HG02973 (cell line): ENCODE results near the gene FAM131A.

Source experiments
- ATAC-seq: cut with Tn5 transposase; IDR thresholded peaks from one replicate; pipeline ENCODE4 v1.9.1; 2021; ENCODE audit warnings: moderate library complexity; ENCODE audit not compliant: unreplicated experiment

FAM131A gene

GRCh38 chr3:184315871-184316661, 21.3 kb upstream of the FAM131A start:
- ATAC-seq = no peak

GRCh38 chr3:184316792-184317191, 20.6 kb upstream of the FAM131A start:
- no peak for ATAC-seq

- ATAC-seq = no peak
Observed at GRCh38 chr3:184317201-184317600, 20.2 kb upstream of the FAM131A start.

GRCh38 chr3:184320104-184320445, 17.3 kb upstream of the FAM131A start:
- ATAC-seq = no peak

DNA sequence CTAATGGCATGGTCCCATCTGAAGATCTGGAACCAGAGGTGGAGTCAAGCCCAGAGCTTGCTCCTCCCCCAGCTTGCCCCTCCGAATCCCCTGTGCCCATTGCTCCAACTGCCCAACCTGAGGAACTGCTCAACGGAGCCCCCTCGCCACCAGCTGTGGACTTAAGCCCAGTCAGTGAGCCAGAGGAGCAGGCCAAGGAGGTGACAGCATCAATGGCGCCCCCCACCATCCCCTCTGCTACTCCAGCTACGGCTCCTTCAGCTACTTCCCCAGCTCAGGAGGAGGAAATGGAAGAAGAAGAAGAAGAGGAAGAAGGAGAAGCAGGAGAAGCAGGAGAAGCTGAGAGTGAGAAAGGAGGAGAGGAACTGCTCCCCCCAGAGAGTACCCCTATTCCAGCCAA, 15.7 kb upstream of the FAM131A start:
- no peak for ATAC-seq

GRCh38 chr3:184322731-184323487, 14.5 kb upstream of the FAM131A start:
- no peak for ATAC-seq

- no peak for ATAC-seq
Observed at GRCh38 chr3:184323696-184324095, 13.7 kb upstream of the FAM131A start.

GRCh38 chr3:184325269-184325668, 12.1 kb upstream of the FAM131A start:
- ATAC-seq = no peak

DNA sequence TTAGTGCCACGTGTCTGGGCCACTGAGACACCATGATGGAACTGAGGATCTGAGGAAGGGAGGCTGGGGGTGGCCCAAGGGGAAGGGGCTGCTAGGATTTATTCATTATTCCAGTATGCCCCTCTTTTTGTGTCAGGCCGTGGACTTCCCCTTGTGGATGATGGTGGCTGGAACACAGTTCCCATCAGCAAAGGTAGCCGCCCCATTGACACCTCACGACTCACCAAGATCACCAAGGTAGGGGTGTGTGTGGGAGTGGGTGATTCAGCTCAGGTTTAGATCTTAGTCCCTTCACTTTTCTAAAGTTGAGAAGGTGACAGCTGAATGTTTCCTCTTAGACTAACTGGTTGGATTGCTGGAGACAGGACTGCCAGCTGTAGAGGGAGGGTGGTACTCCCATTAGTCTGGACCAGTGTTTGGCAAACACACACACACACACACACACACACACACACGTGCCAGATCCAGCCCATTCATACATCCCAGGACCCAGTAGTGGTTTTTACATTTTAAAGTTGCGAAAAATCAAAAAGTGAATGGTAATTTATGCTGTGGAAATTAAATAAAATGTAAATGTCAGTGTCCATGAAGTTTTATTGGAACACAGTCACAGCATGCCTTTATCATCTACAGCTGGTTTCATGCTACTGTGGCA, 11.6 kb upstream of the FAM131A start:
- ATAC-seq = no peak

GRCh38 chr3:184327171-184327570, 10.2 kb upstream of the FAM131A start:
- no peak for ATAC-seq

- no peak for ATAC-seq
Observed at GRCh38 chr3:184328516-184328915, 8.9 kb upstream of the FAM131A start.

GRCh38 chr3:184332370-184333090, 4.9 kb upstream of the FAM131A start:
- ATAC-seq = no peak

GRCh38 chr3:184333190-184333589, 4.2 kb upstream of the FAM131A start:
- no peak for ATAC-seq

GRCh38 chr3:184333700-184334099, 3.7 kb upstream of the FAM131A start:
- ATAC-seq = no peak

GRCh38 chr3:184334470-184335158, 2.8 kb upstream of the FAM131A start:
- ATAC-seq = no peak

DNA sequence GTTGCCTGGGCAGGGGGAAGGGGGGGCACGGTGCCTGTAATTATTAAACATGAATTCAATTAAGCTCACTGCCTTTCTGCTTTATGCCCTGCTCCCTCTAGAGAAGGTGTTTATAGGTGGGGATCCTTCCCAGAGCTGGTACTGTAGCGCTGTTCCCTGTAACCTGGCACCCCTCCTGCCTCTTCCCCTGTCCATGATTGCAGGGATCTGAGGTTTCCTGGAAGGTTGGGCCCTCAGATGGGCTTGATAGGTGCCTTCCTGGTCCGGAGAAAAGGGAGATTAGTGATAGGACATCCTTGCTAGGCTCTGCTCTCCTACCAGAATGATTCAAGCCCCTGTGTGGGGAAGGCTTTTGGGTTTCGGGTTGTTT, 2.1 kb upstream of the FAM131A start:
- ATAC-seq = no peak

DNA sequence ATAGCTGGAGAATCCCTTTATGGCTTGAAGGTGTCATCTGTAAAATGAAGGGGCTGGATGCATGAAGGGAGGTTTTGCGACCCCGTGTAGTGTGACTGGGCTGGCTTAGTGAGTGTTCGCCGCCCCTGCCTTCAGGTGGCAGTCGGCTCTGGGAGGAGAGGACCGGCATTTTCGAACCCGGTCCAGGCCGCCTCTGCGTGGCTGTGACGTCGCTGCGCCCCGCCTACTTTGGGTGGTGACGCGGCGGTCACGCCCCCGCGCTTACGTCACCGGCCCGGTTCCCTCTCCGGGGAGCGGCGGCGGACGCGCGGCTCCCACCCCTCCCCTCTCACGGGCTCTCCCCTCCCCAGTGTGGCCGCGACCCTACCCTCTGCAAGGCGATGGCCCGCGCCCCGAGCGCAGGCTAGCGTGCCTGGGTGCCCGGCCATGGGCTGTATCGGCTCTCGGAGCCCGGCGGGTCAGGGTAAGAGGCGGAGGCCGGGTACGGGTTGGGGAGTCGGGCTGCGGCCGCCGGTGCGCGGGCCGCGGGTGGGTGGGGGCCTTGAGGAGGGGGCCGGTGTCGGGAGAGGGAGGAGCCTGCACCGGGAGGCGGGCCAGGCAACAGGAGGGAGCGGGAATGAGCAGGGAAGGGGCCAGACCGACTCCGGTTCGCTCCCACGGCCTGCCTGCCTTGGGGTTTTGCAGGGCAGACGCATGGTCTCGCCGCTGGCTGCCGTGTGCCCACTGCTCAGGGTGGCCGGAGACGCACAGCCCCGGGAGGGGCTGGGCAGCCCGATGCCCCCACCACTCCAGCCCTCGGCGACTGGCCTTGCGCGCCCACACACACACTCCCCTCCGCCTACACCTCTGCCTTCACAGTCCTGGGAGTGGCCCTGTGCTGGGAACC, 1.5 kb upstream of the FAM131A start:
- ATAC-seq = no peak

DNA sequence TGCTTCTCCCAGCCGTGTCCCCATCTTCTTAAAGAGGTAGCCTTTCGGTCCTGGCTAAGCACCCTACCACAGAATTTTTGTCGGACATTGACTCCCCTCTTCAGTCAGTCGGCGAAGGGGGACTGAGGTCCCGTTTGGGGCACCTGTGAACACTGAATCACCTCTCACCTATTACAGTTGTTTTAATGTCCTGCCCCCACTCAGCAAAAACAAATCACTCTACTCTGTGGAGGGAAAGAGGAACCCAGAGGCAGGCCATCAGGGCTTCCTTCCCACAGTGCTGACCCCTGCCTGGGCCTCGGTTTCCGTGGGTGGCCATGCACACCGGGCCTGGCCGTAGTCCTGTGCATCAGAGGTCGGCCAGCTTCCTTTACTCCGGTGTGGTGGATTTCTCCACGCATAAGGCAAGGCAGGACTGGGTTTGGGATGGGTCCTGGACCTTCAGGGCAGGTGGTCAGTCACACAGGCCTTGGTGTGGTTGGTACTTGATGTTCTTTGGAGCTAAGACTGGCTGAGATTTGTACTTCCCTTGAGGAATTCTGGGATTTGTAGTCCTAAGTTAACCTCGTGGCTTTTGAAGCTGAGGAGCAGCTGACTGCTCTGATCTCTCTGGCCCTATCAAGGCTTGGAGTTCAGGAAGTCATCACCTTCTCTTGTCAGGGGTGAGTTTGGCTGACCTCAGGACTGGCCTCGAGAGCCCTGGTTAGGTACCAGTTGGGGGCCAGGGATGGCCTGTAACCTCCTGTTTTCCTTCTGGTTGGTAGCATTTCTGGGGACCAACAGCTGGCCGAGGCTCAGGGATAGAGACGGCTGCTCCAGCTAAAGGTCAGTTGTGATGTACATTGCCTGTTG, 627 bp upstream of the FAM131A start:
- no peak for ATAC-seq

- no peak for ATAC-seq
Observed at GRCh38 chr3:184337981-184338380, 581 bp downstream of the FAM131A start.
